ENCODE data around the gene WDR47.

WDR47 gene

GRCh38 chr1:109080441-109081082 is 38.7 kb upstream of the WDR47 start:
- TF ChIP-seq MAX (IDR thresholded peaks at IDR 0.05), result no peak
- no peak for TF ChIP-seq USF1 (IDR thresholded peaks at IDR 0.05)
- TF ChIP-seq YY1 (IDR thresholded peaks at IDR 0.05; ENCODE audit: low read depth), result no peak
- TF ChIP-seq CEBPB (IDR thresholded peaks at IDR 0.05), result no peak
- TF ChIP-seq EGR1 (IDR thresholded peaks at IDR 0.05), result no peak
- no peak for TF ChIP-seq EP300 (IDR thresholded peaks at IDR 0.05; ENCODE audit: borderline replicate concordance)
- no peak for TF ChIP-seq FOXM1 (IDR thresholded peaks at IDR 0.05; ENCODE audit: borderline replicate concordance, low read depth)
- no peak for TF ChIP-seq CREB1 (IDR thresholded peaks at IDR 0.05; ENCODE audit: low read depth)
- no peak for TF ChIP-seq REST (IDR thresholded peaks at IDR 0.05; ENCODE audit: low read depth)
- no peak for TF ChIP-seq TCF12 (IDR thresholded peaks at IDR 0.05; ENCODE audit: low read depth)

GRCh38 chr1:109079240-109079622 is 37.3 kb upstream of the WDR47 start:
- TF ChIP-seq TAF1 (IDR thresholded peaks at IDR 0.05; ENCODE audit: low read depth), result no peak
- no peak for TF ChIP-seq CEBPB (IDR thresholded peaks at IDR 0.05)
- TF ChIP-seq REST (IDR thresholded peaks at IDR 0.05; ENCODE audit: low read depth), result no peak
- TF ChIP-seq TCF12 (IDR thresholded peaks at IDR 0.05; ENCODE audit: low read depth), result no peak
- TF ChIP-seq MAX (IDR thresholded peaks at IDR 0.05), result no peak
- TF ChIP-seq RAD21 (IDR thresholded peaks at IDR 0.05; ENCODE audit: low read depth), result no peak
- TF ChIP-seq CREB1 (IDR thresholded peaks at IDR 0.05; ENCODE audit: low read depth), result no peak
- no peak for TF ChIP-seq USF1 (IDR thresholded peaks at IDR 0.05)
- no peak for TF ChIP-seq NFIC (IDR thresholded peaks at IDR 0.05)
- TF ChIP-seq YY1 (IDR thresholded peaks at IDR 0.05; ENCODE audit: low read depth), result no peak
- no peak for TF ChIP-seq TEAD4 (IDR thresholded peaks at IDR 0.05)
- no peak for TF ChIP-seq ZBTB7A (IDR thresholded peaks at IDR 0.05; ENCODE audit: low read depth)
- TF ChIP-seq EGR1 (IDR thresholded peaks at IDR 0.05), result no peak
- TF ChIP-seq FOXM1 (IDR thresholded peaks at IDR 0.05; ENCODE audit: borderline replicate concordance, low read depth), result no peak
- no peak for TF ChIP-seq EP300 (IDR thresholded peaks at IDR 0.05; ENCODE audit: borderline replicate concordance)

GRCh38 chr1:109078317-109078716 is 36.4 kb upstream of the WDR47 start:
- TF ChIP-seq ZBTB7A (IDR thresholded peaks at IDR 0.05; ENCODE audit: low read depth), result no peak
- TF ChIP-seq REST (IDR thresholded peaks at IDR 0.05; ENCODE audit: low read depth), result no peak
- no peak for TF ChIP-seq EGR1 (IDR thresholded peaks at IDR 0.05)
- no peak for TF ChIP-seq NFIC (IDR thresholded peaks at IDR 0.05)

GRCh38 chr1:109075531-109076490 is 33.9 kb upstream of the WDR47 start, which contains the start of gene TAF13:
Gene TAF13, minus strand, starts transcription at chr1:109076003. Its CDS starts 56 bp downstream, at chr1:109075947.
- TF ChIP-seq NFIC (IDR thresholded peaks at IDR 0.05) (peak; percentile 22; the same call in 1 of the 2 replicates), YY1 (IDR thresholded peaks at IDR 0.05; ENCODE audit: low read depth) (peak; percentile 58), TEAD4 (IDR thresholded peaks at IDR 0.05) (0 out of 2 replicates have a peak, but pooled peaks have one; percentile 47), RAD21 (IDR thresholded peaks at IDR 0.05; ENCODE audit: low read depth) (no peak), REST (IDR thresholded peaks at IDR 0.05; ENCODE audit: low read depth) (no peak), TAF1 (IDR thresholded peaks at IDR 0.05; ENCODE audit: low read depth) (peak; percentile 77; the same call in 1 of the 2 replicates), CREB1 (IDR thresholded peaks at IDR 0.05; ENCODE audit: low read depth) (peak; percentile 87), MAX (IDR thresholded peaks at IDR 0.05) (peak; percentile 80)
